Rectal smooth muscle tissue (tissue), 1 donor: ENCODE results near the gene CARS1.

Source experiments
- H3K27ac ChIP-seq: one replicate; pipeline ENCODE4 v1.7.0; 2013; ENCODE audit warnings: low read depth, low read length, inconsistent platforms
- H3K27me3 ChIP-seq: one replicate; pipeline ENCODE4 v1.7.0; 2013; ENCODE audit warnings: low read length; ENCODE audit not compliant: control insufficient read depth, insufficient read depth
- H3K36me3 ChIP-seq: one replicate; pipeline ENCODE4 v1.7.0; 2013; ENCODE audit warnings: low read length; ENCODE audit not compliant: control insufficient read depth, insufficient read depth
- H3K4me1 ChIP-seq: one replicate; pipeline ENCODE4 v1.7.0; 2013; ENCODE audit warnings: low read length; ENCODE audit not compliant: control insufficient read depth, insufficient read depth
- H3K4me3 ChIP-seq: one replicate; pipeline ENCODE4 v1.7.0; 2013; ENCODE audit warnings: low read length
- H3K9ac ChIP-seq: one replicate; pipeline ENCODE4 v1.7.0; 2013; ENCODE audit warnings: low read length

Gene CARS1

DNA sequence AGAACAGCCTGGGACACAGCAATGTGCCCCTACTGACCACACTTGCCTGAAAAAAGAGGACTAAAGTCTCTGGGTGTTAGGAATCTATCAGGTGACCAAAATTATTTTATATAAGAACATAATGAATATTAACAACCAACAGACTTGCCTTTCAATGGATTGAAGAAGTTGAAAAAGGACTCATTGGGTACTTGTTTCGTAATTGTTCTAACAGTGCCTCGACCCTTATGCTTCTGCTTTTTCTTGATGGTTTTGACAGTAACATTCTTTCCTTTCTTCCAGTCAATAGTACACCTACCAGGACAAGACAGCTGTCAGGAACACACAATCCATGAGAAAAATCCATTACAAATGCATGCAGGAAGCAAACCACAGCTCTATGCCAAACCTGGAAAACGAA is 99.0 kb downstream of the CARS1 start:
- no peak overlapping the region for H3K27ac ChIP-seq
- no peak overlapping the region for H3K4me3 ChIP-seq
- H3K36me3 ChIP-seq = peaks cover 44% of the 10 kb centered on the region
- H3K9ac ChIP-seq = no peak overlapping the region
- no peaks in the 10 kb centered on the region for H3K4me1 ChIP-seq
- H3K27me3 ChIP-seq = no peaks in the 10 kb centered on the region

DNA sequence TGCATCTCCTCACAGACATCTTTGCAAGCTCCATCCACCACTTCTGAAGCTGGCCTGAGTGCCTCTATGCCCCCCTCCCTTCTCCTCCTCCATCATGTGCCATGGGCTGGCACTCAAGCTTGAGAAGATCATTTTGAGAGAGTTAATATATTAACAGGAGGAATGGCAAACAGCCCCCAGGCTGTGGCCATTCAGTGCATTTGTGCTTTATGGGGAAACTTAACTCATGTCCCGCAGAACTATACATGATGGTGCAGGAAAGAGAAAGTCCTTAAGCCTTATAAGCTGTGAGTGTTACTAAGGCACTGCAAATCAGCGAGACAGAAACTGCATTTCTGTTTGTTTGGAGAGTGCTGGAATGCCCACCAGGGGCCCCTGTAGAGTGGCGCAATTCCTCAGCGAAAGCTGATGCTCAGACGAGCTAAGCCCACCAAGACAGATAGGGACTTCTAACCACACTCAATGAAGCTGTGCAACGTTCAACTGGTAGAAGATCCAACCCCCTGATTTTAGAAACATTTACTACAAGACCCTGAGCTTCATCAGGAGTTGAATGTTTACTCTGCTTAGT is 101.2 kb downstream of the CARS1 start:
- H3K9ac ChIP-seq = no peak overlapping the region
- H3K27ac ChIP-seq = no peak overlapping the region
- H3K4me1 ChIP-seq = no peaks in the 10 kb centered on the region
- H3K4me3 ChIP-seq = no peak overlapping the region
- H3K27me3 ChIP-seq = no peaks in the 10 kb centered on the region
- peaks cover 49% of the 10 kb centered on the region for H3K36me3 ChIP-seq

DNA sequence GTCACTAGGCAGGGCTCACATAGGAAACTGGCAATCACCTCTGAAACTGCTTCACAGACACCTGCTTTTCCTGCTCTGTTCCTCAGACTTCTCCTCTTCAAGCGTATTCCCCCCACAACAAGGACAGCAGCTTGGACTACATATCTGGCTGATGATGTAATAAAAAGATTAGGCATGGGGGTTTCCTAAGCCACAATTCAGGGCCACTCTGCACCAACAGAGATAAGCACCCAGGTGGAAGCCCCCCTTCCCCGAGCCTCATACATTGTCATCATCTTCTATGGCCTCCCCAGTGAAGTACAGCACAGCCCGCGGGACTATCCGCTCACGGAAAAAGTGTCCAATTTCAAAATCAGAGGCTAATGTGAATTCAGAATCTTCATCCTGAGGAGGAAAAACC is 103.0 kb downstream of the CARS1 start:
- H3K36me3 ChIP-seq = peaks cover 48% of the 10 kb centered on the region

DNA sequence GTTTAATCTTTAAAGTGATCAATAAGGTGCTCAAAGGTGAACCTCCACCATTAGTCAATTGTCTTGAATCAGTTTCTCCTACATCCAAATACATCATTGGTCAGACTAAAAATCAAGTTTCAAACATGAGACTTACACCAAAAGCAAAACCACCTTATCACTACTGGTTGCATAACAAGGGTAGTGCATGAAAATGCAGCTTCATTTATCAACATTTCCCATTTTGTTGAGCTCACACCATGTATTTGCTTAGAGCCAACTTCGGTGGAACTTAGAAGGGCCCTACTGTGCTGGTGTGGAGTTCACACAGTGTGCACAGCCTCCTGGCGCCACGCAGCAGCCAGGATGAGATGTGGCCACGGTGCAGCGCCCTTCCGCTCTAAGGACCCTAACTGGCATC is 104.9 kb downstream of the CARS1 start:
- no peak overlapping the region for H3K9ac ChIP-seq
- no peak overlapping the region for H3K27ac ChIP-seq
- peaks cover 54% of the 10 kb centered on the region for H3K36me3 ChIP-seq
- H3K4me3 ChIP-seq = no peak overlapping the region
- H3K27me3 ChIP-seq = no peaks in the 10 kb centered on the region
- no peaks in the 10 kb centered on the region for H3K4me1 ChIP-seq

More for the DNA sequence above, 103.0 kb downstream of the CARS1 start:
- H3K27ac ChIP-seq = no peak overlapping the region
- no peak overlapping the region for H3K4me3 ChIP-seq
- H3K27me3 ChIP-seq = no peaks in the 10 kb centered on the region
- no peaks in the 10 kb centered on the region for H3K4me1 ChIP-seq
- no peak overlapping the region for H3K9ac ChIP-seq

DNA sequence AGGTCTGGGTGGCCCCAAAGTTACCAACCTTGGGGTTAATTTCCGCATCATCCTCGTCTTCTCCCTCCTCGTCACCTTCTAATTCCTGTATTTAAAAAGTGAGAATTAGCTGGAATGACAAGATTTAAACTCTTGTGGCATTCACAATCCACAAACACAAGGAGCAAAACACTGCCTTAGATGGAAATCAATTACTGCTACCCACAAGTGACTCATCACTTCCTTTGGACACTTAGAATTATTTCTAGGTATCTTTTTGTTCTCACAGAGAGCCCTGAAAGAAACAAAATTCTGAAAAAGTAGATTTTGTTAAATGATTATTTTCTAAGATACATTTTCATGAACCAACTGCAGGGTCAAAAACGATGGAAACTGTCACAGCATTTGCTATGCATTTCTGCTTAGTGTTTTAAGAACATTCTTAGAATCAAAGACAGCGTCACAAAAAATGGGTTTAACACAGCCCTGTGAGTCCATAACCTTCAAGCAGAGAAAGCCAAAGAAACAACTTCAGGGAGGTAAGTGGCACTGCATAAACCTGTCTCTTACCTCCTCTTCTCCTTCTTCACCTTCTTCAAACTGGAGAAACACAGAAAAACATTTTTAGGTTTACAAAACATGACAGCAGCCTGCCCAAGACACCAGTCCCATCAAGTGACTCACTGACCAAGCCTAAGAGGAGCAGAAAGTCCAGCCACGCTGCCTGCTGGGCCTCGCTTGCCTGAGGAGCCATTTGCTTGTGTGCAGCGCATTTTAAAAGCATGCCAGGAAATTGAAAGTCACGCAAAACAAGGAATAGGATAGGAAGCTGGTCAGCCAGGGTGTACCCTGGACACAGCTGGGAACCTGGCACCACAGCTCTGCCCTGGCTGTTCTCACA is 105.8 kb downstream of the CARS1 start:
- Histone ChIP-seq H3K4me1 (no peaks in the 10 kb centered on the region), H3K27me3 (no peaks in the 10 kb centered on the region), H3K27ac (no peak overlapping the region), H3K9ac (no peak overlapping the region), H3K4me3 (no peak overlapping the region), H3K36me3 (peaks cover 52% of the 10 kb centered on the region)
